Measurements from ENCODE around the gene STXBP2.
"Not testable (repeated sequence)": the region's sequence is repeated elsewhere in the genome, so short reads cannot be mapped to it uniquely, and the experiment has no call there.

STXBP2 gene

GRCh38 chr19:7635670-7636069 is 1.2 kb upstream of the STXBP2 start:
- DNase-seq, result no peak

- no peak for DNase-seq
Observed at GRCh38 chr19:7636317-7636690, 606 bp upstream of the STXBP2 start.

GRCh38 chr19:7637374-7638256 is 705 bp downstream of the STXBP2 start:
- no peak for DNase-seq

GRCh38 chr19:7638802-7639465 is 2.0 kb downstream of the STXBP2 start:
- DNase-seq, result no peak

GRCh38 chr19:7639863-7640348 is 3.0 kb downstream of the STXBP2 start:
- no peak for DNase-seq

GRCh38 chr19:7640803-7641202 is 3.9 kb downstream of the STXBP2 start:
- no peak for DNase-seq

GRCh38 chr19:7641290-7642276 is 4.7 kb downstream of the STXBP2 start:
- no peak for DNase-seq

GRCh38 chr19:7642295-7643030 is 5.6 kb downstream of the STXBP2 start:
- no peak for DNase-seq

- DNase-seq, result no peak
Observed at GRCh38 chr19:7643031-7643415, 6.1 kb downstream of the STXBP2 start.

GRCh38 chr19:7643629-7644549 is 7.0 kb downstream of the STXBP2 start:
- DNase-seq, result not testable (repeated sequence)

- DNase-seq, result no peak
Observed at GRCh38 chr19:7644550-7644877, 7.6 kb downstream of the STXBP2 start.

GRCh38 chr19:7645163-7645562 is 8.3 kb downstream of the STXBP2 start:
- no peak for DNase-seq

GRCh38 chr19:7645656-7646425 is 8.9 kb downstream of the STXBP2 start:
- DNase-seq, result no peak

- DNase-seq, result no peak
Observed at GRCh38 chr19:7646426-7646700, 9.5 kb downstream of the STXBP2 start.

GRCh38 chr19:7647156-7647555 is 10.2 kb downstream of the STXBP2 start:
- no peak for DNase-seq

- no peak for DNase-seq
Observed at GRCh38 chr19:7648265-7649014, 11.5 kb downstream of the STXBP2 start.

GRCh38 chr19:7650148-7650547 is 13.2 kb downstream of the STXBP2 start:
- no peak for DNase-seq

GRCh38 chr19:7652061-7652641 is 15.2 kb downstream of the STXBP2 start:
- peak; percentile 84 for DNase-seq

- DNase-seq, result no peak
Observed at GRCh38 chr19:7654401-7654800, 17.5 kb downstream of the STXBP2 start.

- no peak for DNase-seq
Observed at GRCh38 chr19:7655581-7655980, 18.7 kb downstream of the STXBP2 start.

Measured in NCI-H2107 (cell line).